Uterus (tissue), 2 donors: ENCODE measurements around the gene TTC4.

ENCODE experiments used
- POLR2A ChIP-seq, 2 donors: fragments of 450-650 bp; IDR thresholded peaks; one replicate each; pipeline ENCODE4 v1.6.1; 2016; ENCODE audit warnings: antibody characterized with exemption in 2 of 2, mild to moderate bottlenecking in 1 of 2, moderate library complexity in 1 of 2
- TF ChIP-seq, protein P1 (sequence below), 4 experiments: fragments of 200-600 bp in 2 of 4; fragments of 450-650 bp in 2 of 4; sonication (generic) in 2 of 4; IDR thresholded peaks; one replicate each; pipeline ENCODE4 v1.5.1; 2016 to 2019; ENCODE audit warnings: antibody characterized with exemption in 4 of 4, mild to moderate bottlenecking in 2 of 4, moderate library complexity in 1 of 4

DNA sequence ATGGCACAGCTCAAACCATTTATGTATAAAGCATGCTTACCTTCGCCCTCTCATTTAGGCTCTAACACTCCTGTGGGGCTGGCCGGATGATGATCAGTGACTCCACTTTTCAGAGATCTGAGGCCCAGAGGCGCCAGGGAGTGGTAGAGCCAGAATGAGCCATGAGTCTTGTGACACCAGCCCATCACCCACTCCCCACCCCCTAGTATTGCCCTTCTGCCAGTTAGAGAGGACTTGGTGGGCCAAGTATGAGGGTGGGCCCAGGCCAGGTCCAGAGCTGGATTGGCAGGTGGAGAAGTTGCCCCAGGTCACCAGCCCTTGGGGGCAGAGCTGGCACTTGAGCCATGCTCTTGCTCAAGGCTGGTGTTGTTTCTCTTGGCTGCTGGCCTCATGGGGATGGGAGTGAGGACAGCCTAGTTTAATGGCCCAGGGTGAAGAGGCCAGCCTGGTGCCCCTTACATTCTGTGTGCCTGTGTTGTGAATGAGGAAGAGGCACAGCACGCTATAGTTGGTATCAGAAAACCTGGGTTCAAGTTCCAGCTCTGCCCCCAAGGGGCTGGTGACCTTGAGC, 30.2 kb upstream of the TTC4 start:
- no peak for TF ChIP-seq POLR2A (IDR thresholded peaks at IDR 0.05)
- TF ChIP-seq, protein P1, sequence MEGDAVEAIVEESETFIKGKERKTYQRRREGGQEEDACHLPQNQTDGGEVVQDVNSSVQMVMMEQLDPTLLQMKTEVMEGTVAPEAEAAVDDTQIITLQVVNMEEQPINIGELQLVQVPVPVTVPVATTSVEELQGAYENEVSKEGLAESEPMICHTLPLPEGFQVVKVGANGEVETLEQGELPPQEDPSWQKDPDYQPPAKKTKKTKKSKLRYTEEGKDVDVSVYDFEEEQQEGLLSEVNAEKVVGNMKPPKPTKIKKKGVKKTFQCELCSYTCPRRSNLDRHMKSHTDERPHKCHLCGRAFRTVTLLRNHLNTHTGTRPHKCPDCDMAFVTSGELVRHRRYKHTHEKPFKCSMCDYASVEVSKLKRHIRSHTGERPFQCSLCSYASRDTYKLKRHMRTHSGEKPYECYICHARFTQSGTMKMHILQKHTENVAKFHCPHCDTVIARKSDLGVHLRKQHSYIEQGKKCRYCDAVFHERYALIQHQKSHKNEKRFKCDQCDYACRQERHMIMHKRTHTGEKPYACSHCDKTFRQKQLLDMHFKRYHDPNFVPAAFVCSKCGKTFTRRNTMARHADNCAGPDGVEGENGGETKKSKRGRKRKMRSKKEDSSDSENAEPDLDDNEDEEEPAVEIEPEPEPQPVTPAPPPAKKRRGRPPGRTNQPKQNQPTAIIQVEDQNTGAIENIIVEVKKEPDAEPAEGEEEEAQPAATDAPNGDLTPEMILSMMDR (IDR thresholded peaks at IDR 0.05), result no peak
